Keratinocyte (primary cell): ENCODE results near the gene TLX2. TPM values are rescaled to one million over a fixed set of nuclear protein-coding genes. Genes with fewer than 3 reads are reported as not detected.

ENCODE experiments used
- DNase-seq: peaks from one replicate; pipeline ENCODE4 v3.0.0-alpha.2; 2011; ENCODE audit warnings: low read depth, missing footprints, low spot score
- FAIRE-seq: peaks from 2 replicates; lab custom pipeline; 2011; peaks lifted over from hg19 to GRCh38; lab: Jason Lieb, UNC
- H2AFZ ChIP-seq: 2 replicates; pipeline ENCODE4 v1.6.0; 2012; ENCODE audit warnings: low read length, control low read depth, inconsistent platforms; ENCODE audit not compliant: control insufficient read depth
- H3K27ac ChIP-seq: 2 replicates; pipeline ENCODE4 v1.5.1; 2011; ENCODE audit warnings: low read length; ENCODE audit not compliant: control insufficient read depth, insufficient read depth
- H3K27me3 ChIP-seq: 3 replicates; pipeline ENCODE4 v1.6.0; 2011; ENCODE audit warnings: low read length; ENCODE audit not compliant: control insufficient read depth, insufficient read depth; ENCODE audit errors: extremely low read depth
- H3K36me3 ChIP-seq, 2 experiments: 2 replicates in 1 of 2; 3 replicates in 1 of 2; pipeline ENCODE4 v1.5.1; 2011; ENCODE audit warnings: low read length in 2 of 2, mild to moderate bottlenecking in 1 of 2; ENCODE audit not compliant: control insufficient read depth in 2 of 2, insufficient read depth in 2 of 2; ENCODE audit errors: extremely low read depth in 1 of 2
- H3K4me1 ChIP-seq: 3 replicates; pipeline ENCODE4 v1.5.1; 2011; ENCODE audit warnings: low read length; ENCODE audit not compliant: control insufficient read depth, insufficient read depth; ENCODE audit errors: extremely low read depth
- H3K4me2 ChIP-seq: 3 replicates; pipeline ENCODE4 v1.6.0; 2011; ENCODE audit warnings: low read depth, low read length; ENCODE audit not compliant: control insufficient read depth, insufficient read depth; ENCODE audit errors: extremely low read depth
- H3K4me3 ChIP-seq, 3 experiments: fragments of 200-600 bp in 1 of 3; sonication (generic) in 1 of 3; 2 replicates in 2 of 3; 3 replicates in 1 of 3; pipeline ENCODE4 v1.5.1; 2011 to 2016; ENCODE audit warnings: low read length in 3 of 3, mild to moderate bottlenecking in 3 of 3, control low read depth in 2 of 3, inconsistent platforms in 1 of 3, low read depth in 1 of 3, mixed read lengths in 1 of 3, mixed run types in 1 of 3, moderate library complexity in 1 of 3; ENCODE audit not compliant: control insufficient read depth in 2 of 3, insufficient read depth in 2 of 3; ENCODE audit errors: extremely low read depth in 1 of 3
- H3K79me2 ChIP-seq: 2 replicates; pipeline ENCODE4 v1.6.0; 2012; ENCODE audit warnings: low read length; ENCODE audit not compliant: control insufficient read depth, insufficient read depth
- H3K9ac ChIP-seq: 3 replicates; pipeline ENCODE4 v1.6.0; 2011; ENCODE audit warnings: low read length; ENCODE audit not compliant: control insufficient read depth, insufficient read depth; ENCODE audit errors: extremely low read depth
- H3K9me1 ChIP-seq: 3 replicates; pipeline ENCODE4 v1.6.0; 2011; ENCODE audit warnings: low read length; ENCODE audit not compliant: control insufficient read depth, insufficient read depth; ENCODE audit errors: extremely low read depth
- H3K9me3 ChIP-seq: 2 replicates; pipeline ENCODE4 v1.5.1; 2012; ENCODE audit warnings: low read depth, low read length; ENCODE audit not compliant: control insufficient read depth
- H4K20me1 ChIP-seq: 3 replicates; pipeline ENCODE4 v1.6.0; 2011; ENCODE audit warnings: low read length; ENCODE audit not compliant: control insufficient read depth, insufficient read depth; ENCODE audit errors: extremely low read depth
- EZH2 ChIP-seq: IDR thresholded peaks from one replicate; pipeline ENCODE4 v1.6.1; 2012; ENCODE audit warnings: inconsistent platforms, mild to moderate bottlenecking, low read length, moderate library complexity
- dilution Hi-C: fragments of 300-500 bp; cut with MboI; formaldehyde crosslinking; loops from one replicate; pipeline ENCODE4 v1.7.0; 2020; ENCODE audit warnings: low sequenced_read_pairs; ENCODE audit not compliant: extremely low pct_ligation_motif_present
- polyA plus RNA-seq, 5 experiments: library from polyadenylated mRNA; depleted of rRNA in 3 of 5; stranded (reverse) in 3 of 5; stranded (forward) in 1 of 5; unstranded in 1 of 5; fragments of >200 nt; gene quantifications; 1 replicate in 1 of 5; 2 replicates in 3 of 5; 3 replicates in 1 of 5; pipeline versions ENCODE4 v1.2.1 to v1.2.3, GENCODE V29; 2011 to 2012; ENCODE audit warnings: missing spikeins in 2 of 5, low read depth in 1 of 5, low replicate concordance in 1 of 5
- TF ChIP-seq, protein P1 (sequence below), 3 experiments: IDR thresholded peaks in 1 of 3; conservative IDR thresholded peaks in 1 of 3; optimal IDR thresholded peaks in 1 of 3; 2 replicates in 2 of 3; 3 replicates in 1 of 3; pipeline versions ENCODE3 to v1.5.1; 2011; ENCODE audit warnings: low read length in 3 of 3, mild to moderate bottlenecking in 3 of 3, moderate library complexity in 2 of 3, control low read depth in 1 of 3, inconsistent platforms in 1 of 3; ENCODE audit not compliant: insufficient read depth in 2 of 3; ENCODE audit errors: extremely low read depth in 1 of 3

The TLX2 gene
- polyA plus RNA-seq, 1 donor (not counting 4 experiments of a cell fraction or from before 2014, with no cell fraction given), result not detected

DNA sequence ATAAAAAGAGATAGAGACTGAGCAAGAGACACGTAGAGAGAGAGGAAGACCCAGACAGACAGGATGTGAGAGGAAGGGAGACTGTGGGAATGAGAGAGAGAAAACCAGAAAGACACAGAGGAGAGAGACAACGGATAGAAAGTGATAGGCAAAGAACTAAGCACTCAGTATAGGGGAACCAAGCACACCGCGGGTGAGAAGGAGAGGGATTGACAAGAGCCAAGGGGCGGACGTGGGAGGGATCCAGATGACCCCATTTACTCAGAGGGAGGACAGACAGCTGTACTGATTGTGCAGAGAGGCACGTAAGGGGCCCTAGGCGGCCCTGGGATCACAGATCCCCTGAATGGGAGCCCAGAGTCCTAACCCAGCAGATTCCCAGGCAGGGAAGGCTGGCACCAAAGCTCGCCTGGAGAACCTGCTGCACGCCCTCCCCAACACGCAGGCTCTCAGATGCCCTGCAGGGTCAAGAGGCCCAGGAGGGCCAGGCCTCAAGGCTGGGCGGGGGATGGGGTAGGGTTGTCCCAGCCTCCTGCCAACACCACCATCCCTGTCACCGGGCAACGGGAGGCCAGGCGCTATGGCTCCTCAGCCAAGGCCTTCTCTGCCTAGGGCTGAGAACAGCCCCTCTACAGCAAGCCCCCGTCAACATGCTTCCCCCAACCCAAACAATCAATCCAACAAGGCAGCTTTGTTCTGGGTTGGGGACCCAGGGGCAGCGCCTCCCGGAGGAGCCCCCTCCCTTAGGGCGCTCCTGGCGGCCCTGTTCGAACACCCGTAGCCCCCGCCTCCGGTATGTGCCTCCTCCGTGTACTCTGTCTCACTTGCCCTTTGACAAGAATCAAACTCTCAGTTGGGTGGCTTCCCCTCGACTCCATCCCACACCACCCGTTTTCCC is 38.9 kb downstream of the TLX2 start:
- H2AFZ ChIP-seq, result no peak overlapping the region
- no peak overlapping the region for H3K9ac ChIP-seq
- no peak overlapping the region for H3K27ac ChIP-seq

DNA sequence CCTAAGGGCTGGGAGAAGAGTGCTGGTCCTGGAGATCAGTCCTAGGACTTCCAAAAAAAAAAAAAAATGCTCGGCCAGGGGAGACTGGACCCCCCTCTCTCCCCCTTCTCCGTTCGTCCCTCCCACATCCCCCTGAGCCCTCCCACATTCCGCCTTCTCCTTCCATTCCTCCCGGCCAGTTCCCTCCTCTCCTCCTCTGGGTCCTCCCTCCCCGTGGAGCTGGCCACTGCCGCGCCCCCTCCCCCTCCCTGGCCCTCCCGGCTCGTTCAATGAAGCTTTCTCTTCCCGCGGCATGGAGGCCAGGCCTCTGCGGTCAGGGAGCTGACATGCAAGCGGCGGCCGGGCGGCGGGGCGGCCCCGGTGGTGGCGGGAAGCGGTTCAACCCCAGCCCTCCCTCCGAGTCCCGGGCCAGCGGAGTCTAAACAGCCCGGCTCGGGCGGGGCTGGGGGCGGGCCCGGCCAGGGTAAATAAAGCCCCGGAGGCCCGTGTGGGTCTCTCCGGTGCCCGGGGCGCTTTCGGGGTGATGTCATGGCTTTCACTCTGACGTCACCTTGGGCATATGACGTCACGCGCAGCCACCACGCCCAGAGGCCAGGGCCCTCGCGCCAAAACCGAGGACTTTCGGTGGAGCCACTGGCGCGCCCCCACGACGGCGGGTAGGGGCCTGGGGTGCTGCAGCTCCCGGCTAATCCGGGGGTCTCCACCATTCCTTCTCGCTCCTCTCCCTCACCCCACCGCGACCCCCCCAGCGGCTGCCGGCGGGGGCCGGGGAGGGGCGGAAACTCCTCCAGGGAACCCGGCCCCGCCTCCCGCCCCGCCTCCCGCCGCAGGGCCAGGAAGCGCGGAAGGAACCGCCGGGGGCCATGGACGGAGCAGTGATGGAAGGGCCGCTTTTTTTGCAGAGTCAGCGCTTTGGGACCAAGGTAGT is 39.9 kb downstream of the TLX2 start, which contains the start of the genes DOK1 and LOXL3:
Gene DOK1, plus strand, starts transcription at position 829 of the 928 bp plus-strand sequence. Its CDS starts 35 bp downstream, at position 864.
Gene LOXL3, minus strand, starts transcription at position 51 of the 928 bp plus-strand sequence. CDS start 1,308 bp downstream, outside the sequence.
- H3K79me2 ChIP-seq, result no peaks in the 10 kb centered on the region
- peak within 1 kb of the TSS; percentile 77 for H3K4me2 ChIP-seq
- peaks cover 16% of the 10 kb centered on the region for H3K27me3 ChIP-seq
- no peaks in the 10 kb centered on the region for H3K9me1 ChIP-seq
- no peaks in the 10 kb centered on the region for H3K9me3 ChIP-seq
- TF ChIP-seq, protein P1, sequence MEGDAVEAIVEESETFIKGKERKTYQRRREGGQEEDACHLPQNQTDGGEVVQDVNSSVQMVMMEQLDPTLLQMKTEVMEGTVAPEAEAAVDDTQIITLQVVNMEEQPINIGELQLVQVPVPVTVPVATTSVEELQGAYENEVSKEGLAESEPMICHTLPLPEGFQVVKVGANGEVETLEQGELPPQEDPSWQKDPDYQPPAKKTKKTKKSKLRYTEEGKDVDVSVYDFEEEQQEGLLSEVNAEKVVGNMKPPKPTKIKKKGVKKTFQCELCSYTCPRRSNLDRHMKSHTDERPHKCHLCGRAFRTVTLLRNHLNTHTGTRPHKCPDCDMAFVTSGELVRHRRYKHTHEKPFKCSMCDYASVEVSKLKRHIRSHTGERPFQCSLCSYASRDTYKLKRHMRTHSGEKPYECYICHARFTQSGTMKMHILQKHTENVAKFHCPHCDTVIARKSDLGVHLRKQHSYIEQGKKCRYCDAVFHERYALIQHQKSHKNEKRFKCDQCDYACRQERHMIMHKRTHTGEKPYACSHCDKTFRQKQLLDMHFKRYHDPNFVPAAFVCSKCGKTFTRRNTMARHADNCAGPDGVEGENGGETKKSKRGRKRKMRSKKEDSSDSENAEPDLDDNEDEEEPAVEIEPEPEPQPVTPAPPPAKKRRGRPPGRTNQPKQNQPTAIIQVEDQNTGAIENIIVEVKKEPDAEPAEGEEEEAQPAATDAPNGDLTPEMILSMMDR (optimal IDR thresholded peaks at IDR 0.05 in 1 of 3, IDR thresholded peaks at IDR 0.05 in 1 of 3, conservative IDR thresholded peaks at IDR 0.05 in 1 of 3; ENCODE audit: extremely low read depth in 1 of 3, insufficient read depth in 2 of 3, low read length in 3 of 3), result no peak
- no peak for TF ChIP-seq EZH2
- H4K20me1 ChIP-seq, result no peaks in the 10 kb centered on the region
- H3K4me3 ChIP-seq, result peak within 1 kb of the TSS; percentile 46 to 56 (median 46)
- no peak within 1 kb of the TSS for H3K27ac ChIP-seq
- DNase-seq (no peak), FAIRE-seq (no peak)
- peak within 1 kb of the TSS; percentile 74 for H2AFZ ChIP-seq
- H3K36me3 ChIP-seq, result no peaks in the 10 kb centered on the region
- peak within 1 kb of the TSS; percentile 4 for H3K9ac ChIP-seq
- dilution Hi-C loops, result no loop called here
- H3K4me1 ChIP-seq, result peaks cover 7% of the 10 kb centered on the region

More for the DNA sequence above, 38.9 kb downstream of the TLX2 start:
- DNase-seq, result no peak
- no peak for FAIRE-seq
- dilution Hi-C loops, result no loop called here
- H3K9me1 ChIP-seq, result no peaks in the 10 kb centered on the region
- peaks cover 11% of the 10 kb centered on the region for H3K4me1 ChIP-seq
- peaks cover 16% of the 10 kb centered on the region for H3K27me3 ChIP-seq
- no peaks in the 10 kb centered on the region for H3K36me3 ChIP-seq
- H3K79me2 ChIP-seq, result no peaks in the 10 kb centered on the region
- H3K4me3 ChIP-seq, result no peak overlapping the region
- H3K4me2 ChIP-seq, result peak overlapping the region; percentile 77
- H4K20me1 ChIP-seq, result no peaks in the 10 kb centered on the region
- TF ChIP-seq EZH2, result no peak
- TF ChIP-seq, protein P1 (optimal IDR thresholded peaks at IDR 0.05 in 1 of 3, IDR thresholded peaks at IDR 0.05 in 1 of 3, conservative IDR thresholded peaks at IDR 0.05 in 1 of 3; ENCODE audit: extremely low read depth in 1 of 3, insufficient read depth in 2 of 3, low read length in 3 of 3), result no peak
- no peaks in the 10 kb centered on the region for H3K9me3 ChIP-seq
